Measurements from ENCODE around the gene RNF215. TPM values are rescaled to one million over a fixed set of nuclear protein-coding genes. Genes with fewer than 3 reads are reported as not detected.

The RNF215 gene
- total and polyA plus RNA-seq, 2 of the 13 experiments (the other 11 are each of a cell fraction or from before 2014, with no cell fraction given) = 5.3 to 6.1 TPM

DNA sequence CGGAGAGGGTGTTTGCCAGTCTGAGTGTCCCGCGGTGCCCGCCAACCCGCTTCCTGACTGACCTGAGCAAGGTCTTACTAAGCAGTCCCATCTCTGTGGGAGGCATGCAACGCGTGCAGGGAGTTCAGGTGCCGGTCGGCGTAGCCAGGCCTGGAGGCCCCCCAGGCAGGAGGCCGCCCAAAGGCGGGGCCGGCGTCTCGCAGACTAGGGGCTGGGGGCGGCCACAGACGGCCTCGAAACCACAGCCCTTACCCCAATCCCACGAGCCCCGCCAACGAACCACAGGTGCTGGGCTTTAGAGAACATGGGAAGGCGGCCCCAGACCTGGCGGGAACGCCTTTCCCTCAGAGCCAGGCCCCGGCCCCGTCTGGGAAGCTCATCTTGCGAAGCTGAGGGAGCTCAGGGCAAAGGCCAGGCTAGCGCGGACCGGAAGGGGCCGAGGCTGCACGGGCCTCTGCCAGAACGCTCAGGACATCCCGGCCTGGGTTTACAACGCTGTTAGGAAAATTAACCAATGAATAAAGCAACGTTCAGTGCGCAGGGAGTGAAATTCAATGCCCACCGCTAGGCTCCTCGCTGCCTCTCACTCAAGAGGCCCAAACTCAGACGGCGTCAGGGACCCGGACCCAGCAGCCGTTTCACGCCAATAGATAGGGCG, 36.2 kb upstream of the RNF215 start (continued):
- TF ChIP-seq, protein P1, sequence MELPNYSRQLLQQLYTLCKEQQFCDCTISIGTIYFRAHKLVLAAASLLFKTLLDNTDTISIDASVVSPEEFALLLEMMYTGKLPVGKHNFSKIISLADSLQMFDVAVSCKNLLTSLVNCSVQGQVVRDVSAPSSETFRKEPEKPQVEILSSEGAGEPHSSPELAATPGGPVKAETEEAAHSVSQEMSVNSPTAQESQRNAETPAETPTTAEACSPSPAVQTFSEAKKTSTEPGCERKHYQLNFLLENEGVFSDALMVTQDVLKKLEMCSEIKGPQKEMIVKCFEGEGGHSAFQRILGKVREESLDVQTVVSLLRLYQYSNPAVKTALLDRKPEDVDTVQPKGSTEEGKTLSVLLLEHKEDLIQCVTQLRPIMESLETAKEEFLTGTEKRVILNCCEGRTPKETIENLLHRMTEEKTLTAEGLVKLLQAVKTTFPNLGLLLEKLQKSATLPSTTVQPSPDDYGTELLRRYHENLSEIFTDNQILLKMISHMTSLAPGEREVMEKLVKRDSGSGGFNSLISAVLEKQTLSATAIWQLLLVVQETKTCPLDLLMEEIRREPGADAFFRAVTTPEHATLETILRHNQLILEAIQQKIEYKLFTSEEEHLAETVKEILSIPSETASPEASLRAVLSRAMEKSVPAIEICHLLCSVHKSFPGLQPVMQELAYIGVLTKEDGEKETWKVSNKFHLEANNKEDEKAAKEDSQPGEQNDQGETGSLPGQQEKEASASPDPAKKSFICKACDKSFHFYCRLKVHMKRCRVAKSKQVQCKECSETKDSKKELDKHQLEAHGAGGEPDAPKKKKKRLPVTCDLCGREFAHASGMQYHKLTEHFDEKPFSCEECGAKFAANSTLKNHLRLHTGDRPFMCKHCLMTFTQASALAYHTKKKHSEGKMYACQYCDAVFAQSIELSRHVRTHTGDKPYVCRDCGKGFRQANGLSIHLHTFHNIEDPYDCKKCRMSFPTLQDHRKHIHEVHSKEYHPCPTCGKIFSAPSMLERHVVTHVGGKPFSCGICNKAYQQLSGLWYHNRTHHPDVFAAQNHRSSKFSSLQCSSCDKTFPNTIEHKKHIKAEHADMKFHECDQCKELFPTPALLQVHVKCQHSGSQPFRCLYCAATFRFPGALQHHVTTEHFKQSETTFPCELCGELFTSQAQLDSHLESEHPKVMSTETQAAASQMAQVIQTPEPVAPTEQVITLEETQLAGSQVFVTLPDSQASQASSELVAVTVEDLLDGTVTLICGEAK (IDR thresholded peaks at IDR 0.05) = no peak
- TF ChIP-seq, protein P1 (CRISPR knock-in tag; IDR thresholded peaks at IDR 0.05) = peak; percentile 51
- TF ChIP-seq ZNF343 (CRISPR knock-in tag; IDR thresholded peaks at IDR 0.05) = 0 out of 2 replicates have a peak, but pooled peaks have one; percentile 67
- peak; percentile 84; the same call in 1 of the 2 replicates for TF ChIP-seq NCOA5 (CRISPR knock-in tag; IDR thresholded peaks at IDR 0.05)
- TF ChIP-seq, protein P2, sequence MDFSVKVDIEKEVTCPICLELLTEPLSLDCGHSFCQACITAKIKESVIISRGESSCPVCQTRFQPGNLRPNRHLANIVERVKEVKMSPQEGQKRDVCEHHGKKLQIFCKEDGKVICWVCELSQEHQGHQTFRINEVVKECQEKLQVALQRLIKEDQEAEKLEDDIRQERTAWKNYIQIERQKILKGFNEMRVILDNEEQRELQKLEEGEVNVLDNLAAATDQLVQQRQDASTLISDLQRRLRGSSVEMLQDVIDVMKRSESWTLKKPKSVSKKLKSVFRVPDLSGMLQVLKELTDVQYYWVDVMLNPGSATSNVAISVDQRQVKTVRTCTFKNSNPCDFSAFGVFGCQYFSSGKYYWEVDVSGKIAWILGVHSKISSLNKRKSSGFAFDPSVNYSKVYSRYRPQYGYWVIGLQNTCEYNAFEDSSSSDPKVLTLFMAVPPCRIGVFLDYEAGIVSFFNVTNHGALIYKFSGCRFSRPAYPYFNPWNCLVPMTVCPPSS (IDR thresholded peaks at IDR 0.05) = no peak
- no peak; the same call in 1 of the 2 replicates for TF ChIP-seq ZNF331 (CRISPR knock-in tag; IDR thresholded peaks at IDR 0.05)
- no peak for TF ChIP-seq NFE2L2 (IDR thresholded peaks at IDR 0.05; ENCODE audit: low read length)
- 0 out of 2 replicates have a peak, but pooled peaks have one; percentile 46 for TF ChIP-seq BRD4 (CRISPR knock-in tag; IDR thresholded peaks at IDR 0.05)
- TF ChIP-seq ZNF335 (CRISPR knock-in tag; IDR thresholded peaks at IDR 0.05) = no peak
- TF ChIP-seq ZFP41 (CRISPR knock-in tag; IDR thresholded peaks at IDR 0.05; ENCODE audit: borderline replicate concordance) = no peak
- 0 out of 2 replicates have a peak, but pooled peaks have one; percentile 52 for TF ChIP-seq ZIK1 (CRISPR knock-in tag; IDR thresholded peaks at IDR 0.05; ENCODE audit: borderline replicate concordance, low read depth)
- TF ChIP-seq TBL1XR1 (IDR thresholded peaks at IDR 0.05; ENCODE audit: borderline replicate concordance, low read length, partially characterized antibody) = no peak
- TF ChIP-seq GLI4 (CRISPR knock-in tag; IDR thresholded peaks at IDR 0.05; ENCODE audit: borderline replicate concordance) = peak; percentile 82; the same call in 1 of the 2 replicates
- peak; percentile 80 for TF ChIP-seq ZNF446 (CRISPR knock-in tag; IDR thresholded peaks at IDR 0.05)
- TF ChIP-seq, protein P3, sequence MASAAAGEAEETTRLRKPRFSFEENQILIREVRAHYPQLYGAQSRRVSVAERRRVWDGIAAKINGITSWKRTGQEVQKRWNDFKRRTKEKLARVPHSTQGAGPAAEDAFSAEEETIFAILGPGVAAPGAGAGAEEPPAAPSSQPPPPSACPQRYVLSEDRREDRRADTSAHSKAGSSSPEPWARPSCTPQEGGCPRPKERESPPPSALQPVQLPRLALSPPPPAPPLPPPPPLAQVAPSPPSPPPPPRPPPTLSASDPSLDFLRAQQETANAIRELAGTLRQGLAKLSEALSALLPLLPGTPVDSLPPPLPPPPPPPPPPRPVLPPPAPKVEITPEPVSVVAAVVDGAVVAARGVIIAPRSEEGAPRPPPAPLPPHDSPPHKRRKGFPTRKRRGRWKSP (CRISPR knock-in tag; IDR thresholded peaks at IDR 0.05) = peak; percentile 65; the same call in 1 of the 2 replicates
